ENCODE measurements around the gene ABHD12.
"Not testable (repeated sequence)": the region's sequence is repeated elsewhere in the genome, so short reads cannot be mapped to it uniquely, and the experiment has no call there.

ABHD12 gene
- 23.9 to 28.4 reads per million in 2 donors for total RNA-seq

DNA sequence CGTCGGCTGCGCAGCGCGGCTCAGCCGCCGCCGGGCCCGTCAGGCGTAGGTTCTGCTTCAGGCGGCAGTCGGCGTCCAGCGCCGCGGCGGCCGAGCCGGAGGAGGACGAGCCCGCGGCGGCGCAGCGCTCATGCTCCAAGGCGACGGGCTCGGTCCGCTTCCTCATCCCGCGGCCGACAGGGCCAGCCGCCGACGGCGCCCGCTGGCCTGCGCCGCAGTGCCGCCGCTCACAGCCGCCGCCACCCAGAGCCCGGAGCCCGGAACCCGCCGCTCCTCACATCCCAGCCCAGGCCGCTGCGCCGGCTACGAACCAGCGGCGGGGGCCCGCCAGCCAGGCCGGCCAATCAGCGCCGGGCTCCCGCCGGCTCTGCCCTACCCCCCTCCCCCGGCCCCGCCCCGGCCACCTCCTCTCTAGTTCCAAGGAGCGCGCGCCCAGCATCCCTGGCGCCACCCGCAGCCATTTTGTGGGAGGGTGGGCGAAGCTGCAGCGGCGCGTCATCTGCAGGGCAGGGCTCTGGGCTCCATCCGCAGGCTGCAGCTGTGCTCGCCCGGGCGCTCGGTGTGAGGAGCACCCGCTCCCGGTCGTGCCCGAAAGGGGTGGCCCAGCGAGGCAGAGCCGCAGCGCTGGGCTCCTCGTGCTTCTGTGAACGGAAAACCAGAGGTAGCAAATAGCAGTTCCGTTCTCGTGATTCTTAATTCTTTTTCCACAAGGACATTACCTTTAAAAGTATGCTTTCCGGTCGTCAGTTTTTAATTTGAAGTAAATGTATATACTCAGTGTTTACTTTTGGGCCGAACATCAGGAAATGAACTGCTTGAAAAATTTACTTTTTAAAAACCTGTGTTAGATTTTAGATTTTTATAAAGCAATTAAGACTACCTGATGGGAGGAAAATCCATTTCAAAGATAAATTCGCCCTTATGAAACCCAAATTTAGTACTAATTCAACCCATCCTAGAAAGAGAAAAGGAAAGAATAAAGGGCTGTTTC lies at the start of gene ABHD12:
Gene ABHD12 (minus strand): TSS at position 298 of the 991 bp plus-strand sequence. CDS start 132 bp downstream, at position 166.
- peak; percentile 94 for DNase-seq

GRCh38 chr20:25439328-25439727 lies 48.7 kb upstream of the ABHD12 start:
- no peak for DNase-seq

- DNase-seq = no peak
Observed at GRCh38 chr20:25437153-25437581, 46.5 kb upstream of the ABHD12 start.

- DNase-seq = no peak
Observed at GRCh38 chr20:25424536-25424935, 33.9 kb upstream of the ABHD12 start.

GRCh38 chr20:25422032-25422431 lies 31.4 kb upstream of the ABHD12 start:
- no peak for DNase-seq

DNA sequence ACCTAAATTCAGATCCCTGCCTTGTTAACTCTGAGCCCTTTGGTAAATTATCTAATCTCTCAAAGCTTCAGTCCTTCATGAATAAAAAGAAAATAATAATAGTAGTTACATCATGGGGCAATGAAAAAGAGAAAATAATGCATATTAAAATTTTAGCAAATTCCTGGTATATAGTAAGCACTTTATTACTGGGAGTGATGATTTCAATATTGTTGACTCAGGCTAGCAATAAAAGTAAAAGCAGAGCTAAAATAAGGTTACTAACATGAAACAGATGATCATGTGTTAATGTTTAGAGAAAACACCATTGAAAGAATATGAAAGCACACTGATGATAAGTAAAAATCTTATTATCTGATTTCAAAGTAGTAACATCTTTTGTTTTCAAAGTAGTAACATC lies 30.5 kb upstream of the ABHD12 start:
- DNase-seq = no peak

GRCh38 chr20:25418776-25419175 lies 28.1 kb upstream of the ABHD12 start:
- DNase-seq = no peak

DNA sequence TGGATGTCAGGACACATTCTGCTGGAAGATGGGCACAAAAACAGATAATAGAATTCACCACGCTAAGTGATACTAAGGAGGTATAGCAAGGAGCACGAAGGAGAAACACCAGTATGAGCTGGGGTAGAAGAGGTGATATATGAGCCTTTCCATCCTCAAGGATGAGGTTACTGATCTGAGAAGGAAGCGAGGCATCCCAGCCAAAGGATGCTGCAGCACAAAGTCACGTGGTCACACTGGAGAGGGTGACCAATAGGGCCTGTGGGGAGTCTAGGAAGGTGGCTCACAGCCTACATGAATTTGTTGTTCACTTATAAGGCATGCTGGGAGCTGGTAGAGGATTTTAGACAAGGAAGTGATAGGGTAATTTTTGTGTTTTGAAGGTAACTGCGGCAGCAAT lies 18.3 kb upstream of the ABHD12 start:
- no peak for DNase-seq

DNA sequence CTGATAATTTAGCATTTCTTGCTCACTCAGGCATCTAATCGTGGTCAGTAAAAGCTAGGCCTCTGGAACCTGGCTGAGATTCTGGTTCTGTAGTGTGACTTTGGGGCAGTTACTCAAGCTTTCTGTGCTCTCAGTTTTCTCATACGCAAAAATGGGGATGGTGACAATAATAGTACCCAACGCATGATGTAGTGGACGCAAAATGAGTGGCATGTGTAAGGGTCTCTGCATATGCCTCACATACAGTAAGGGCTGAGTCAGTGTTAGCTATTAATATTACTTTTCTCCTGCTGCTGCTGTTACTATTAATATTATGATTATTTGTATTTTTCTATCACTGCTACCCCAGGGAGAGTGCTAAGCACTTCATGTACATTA lies 17.5 kb upstream of the ABHD12 start:
- no peak for DNase-seq

DNA sequence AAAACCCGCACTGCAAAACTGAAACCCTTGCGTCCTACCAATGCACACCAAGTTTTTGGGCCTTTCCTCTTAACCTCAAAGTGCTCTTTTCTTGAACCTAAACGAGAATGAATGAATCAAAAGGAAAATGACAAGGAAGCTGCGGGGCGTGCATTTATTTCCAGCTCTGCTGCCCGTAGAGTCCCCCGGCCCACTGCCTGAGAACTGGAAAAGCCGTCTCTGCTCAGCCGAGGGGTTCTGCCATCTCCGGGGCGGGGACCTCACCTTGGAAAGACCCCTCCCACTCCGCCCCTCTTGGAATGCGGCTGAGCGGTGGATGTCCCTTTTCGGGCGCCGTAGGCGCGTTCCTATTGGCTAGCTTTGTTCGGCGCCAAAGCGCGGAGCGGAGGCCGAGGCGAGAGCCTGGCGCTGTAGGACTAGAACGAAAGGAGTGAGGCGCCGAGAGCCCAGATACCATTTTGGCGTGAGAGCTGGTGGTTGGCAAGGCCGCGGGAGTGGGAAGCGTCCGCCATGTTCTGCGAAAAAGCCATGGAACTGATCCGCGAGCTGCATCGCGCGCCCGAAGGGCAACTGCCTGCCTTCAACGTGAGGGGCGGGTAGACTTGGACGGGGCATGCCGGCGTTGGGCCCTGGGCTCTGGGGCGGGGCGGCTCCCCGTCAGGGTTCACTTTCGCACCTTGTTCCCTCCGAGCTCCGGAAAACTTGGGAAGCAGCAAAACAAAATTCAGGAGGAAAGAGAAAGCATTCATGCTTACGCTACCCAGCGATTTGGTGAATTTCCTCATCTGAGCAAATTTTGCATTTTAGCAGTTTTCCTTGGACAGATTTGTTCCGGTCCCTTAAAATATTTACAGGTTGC lies 16.9 kb upstream of the ABHD12 start, which contains the start of gene GINS1:
Gene GINS1 (plus strand): TSS at position 363 of the 859 bp plus-strand sequence. CDS start 148 bp downstream, at position 511.
- DNase-seq = peak; percentile 52

- no peak for DNase-seq
Observed at GRCh38 chr20:25402583-25402982, 11.9 kb upstream of the ABHD12 start.

GRCh38 chr20:25400291-25400732 lies 9.7 kb upstream of the ABHD12 start:
- not testable (repeated sequence) for DNase-seq

DNA sequence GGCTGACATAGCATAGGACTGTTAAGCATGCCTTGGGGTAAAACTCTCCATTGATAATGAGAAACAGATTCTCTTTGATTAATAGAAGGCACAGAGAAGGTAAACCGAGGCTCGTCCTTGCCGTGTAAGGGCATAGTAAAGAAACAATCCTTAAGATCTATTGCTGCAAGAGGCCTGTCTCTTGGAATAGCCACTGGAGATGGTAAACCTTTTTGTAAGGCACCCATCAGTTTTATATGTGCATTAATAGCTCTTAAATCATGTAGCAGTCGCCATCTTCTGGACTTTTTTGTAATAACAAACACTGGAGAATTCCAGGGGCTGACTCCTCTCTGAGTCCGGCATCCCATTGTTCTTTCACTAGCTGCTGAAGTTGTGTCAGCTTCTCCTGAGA lies 8.4 kb upstream of the ABHD12 start:
- no peak for DNase-seq

DNA sequence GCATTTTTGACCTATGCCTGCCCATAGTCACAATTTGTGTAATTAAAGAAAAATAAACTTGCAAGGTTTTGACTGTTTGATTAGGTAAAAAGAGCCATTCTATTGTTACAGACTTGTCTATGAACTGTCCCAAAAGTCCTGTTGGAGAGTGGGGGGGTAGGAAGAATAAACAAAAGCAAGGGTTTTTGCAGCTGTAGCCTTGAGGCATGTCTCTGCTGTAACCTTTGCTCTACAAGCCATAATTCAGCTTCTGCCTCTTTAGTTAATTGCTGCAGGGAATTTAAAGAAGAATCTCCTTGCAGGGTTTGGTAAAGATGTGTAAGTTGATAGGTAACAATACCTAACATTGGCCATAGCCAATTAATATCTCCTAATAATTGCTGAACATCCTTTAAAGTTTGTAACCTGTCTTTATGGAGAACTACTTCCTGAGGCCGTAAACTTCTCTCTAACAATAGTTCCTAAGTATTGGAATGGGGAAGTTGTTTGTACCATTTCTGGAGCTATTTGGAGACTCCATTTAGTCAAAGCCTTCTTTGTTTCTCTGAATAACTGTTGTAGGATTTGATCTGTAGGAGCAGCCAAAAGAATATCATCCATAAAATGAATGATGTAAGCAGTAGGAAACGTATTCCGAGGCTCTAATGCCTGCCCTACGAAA lies 7.9 kb upstream of the ABHD12 start:
- DNase-seq = no peak

- no peak for DNase-seq
Observed at GRCh38 chr20:25397821-25398220, 7.2 kb upstream of the ABHD12 start.

GRCh38 chr20:25397096-25397495 lies 6.5 kb upstream of the ABHD12 start:
- DNase-seq = no peak

GRCh38 chr20:25394996-25395395 lies 4.4 kb upstream of the ABHD12 start:
- no peak for DNase-seq

- DNase-seq = no peak
Observed at GRCh38 chr20:25394276-25394675, 3.6 kb upstream of the ABHD12 start.

- peak; percentile 7 for DNase-seq
Observed at GRCh38 chr20:25389858-25390537, 637 bp downstream of the ABHD12 start.

DNA sequence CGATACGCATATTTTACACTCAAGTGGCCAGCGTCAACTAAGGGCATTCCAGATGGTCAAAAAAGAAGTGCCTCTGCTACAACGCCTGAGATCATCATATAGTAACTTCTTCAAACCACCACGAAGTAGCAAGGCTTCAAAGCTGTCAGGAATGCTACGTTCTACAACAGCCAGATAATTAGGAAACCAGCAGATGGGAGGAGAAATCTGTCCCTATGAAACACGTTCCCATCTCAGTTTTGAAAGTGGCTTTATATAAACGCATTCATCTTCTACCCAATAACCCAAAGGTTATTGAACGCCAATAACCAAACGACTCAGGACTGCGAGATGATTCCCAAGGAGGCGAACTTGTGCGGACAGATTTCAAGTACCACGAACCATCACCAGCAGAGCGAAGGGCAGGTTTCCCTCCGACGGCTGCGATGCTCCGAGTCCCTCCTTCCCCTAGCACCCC lies 1.2 kb downstream of the ABHD12 start:
- no peak for DNase-seq

DNA sequence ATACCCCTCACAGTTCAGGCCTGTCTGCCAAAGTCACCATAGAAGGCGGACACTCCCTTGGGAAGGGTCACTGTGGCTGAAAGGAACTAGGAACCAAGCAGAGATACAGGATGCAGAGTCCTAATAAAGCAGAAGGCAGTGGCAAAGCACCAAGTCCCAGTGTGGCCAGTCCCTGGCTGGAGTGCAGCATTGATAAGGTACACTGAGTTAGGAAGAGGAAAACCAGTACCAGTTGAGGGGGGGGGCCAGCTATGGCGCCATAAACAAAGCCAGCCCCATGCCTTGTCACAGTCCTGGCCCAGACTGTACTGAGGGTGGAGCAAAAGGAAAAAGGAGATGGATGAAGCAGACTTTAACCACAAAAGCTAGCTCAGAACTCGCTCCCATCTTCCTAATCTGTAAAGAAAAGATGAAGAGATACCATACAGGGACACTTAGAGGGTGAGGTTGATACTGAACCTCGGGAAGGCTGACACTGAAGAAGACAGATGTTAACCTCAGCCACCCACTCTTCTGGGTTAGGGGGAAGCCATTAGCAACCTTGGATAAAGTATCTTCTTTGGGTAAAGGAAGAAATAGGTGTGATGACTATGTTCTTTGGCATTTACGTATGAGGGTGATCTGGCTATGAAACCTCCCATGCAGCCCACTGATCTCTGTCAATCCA lies 7.8 kb downstream of the ABHD12 start:
- no peak for DNase-seq

Data from T-helper 9 cell (primary cell).